KMS-11 (cell line): Measurements from ENCODE around the gene BORCS8.

Experiments
- H2AFZ ChIP-seq: fragments of 200-600 bp; sonication (generic); 2 replicates; pipeline ENCODE4 v1.6.1; 2016; ENCODE audit warnings: antibody characterized with exemption, mixed run types, low read depth
- H3K27ac ChIP-seq: fragments of 200-600 bp; sonication (generic); 2 replicates; pipeline ENCODE4 v1.6.1; 2016; ENCODE audit warnings: mild to moderate bottlenecking, mixed run types
- H3K27me3 ChIP-seq: fragments of 200-600 bp; sonication (generic); 2 replicates; pipeline ENCODE4 v1.6.1; 2017; ENCODE audit warnings: mild to moderate bottlenecking, low read depth, mixed run types, moderate library complexity; ENCODE audit not compliant: insufficient read depth
- H3K36me3 ChIP-seq: fragments of 200-600 bp; sonication (generic); 2 replicates; pipeline ENCODE4 v1.6.1; 2017; ENCODE audit warnings: mild to moderate bottlenecking, mixed run types; ENCODE audit not compliant: insufficient read depth
- H3K4me1 ChIP-seq: fragments of 200-600 bp; sonication (generic); 2 replicates; pipeline ENCODE4 v1.6.1; 2016; ENCODE audit warnings: mild to moderate bottlenecking, low read depth, mixed run types; ENCODE audit not compliant: poor library complexity, severe bottlenecking
- H3K4me2 ChIP-seq: fragments of 200-600 bp; sonication (generic); 2 replicates; pipeline ENCODE4 v1.7.0; 2016; ENCODE audit warnings: mild to moderate bottlenecking, mixed run types
- H3K4me3 ChIP-seq: fragments of 200-600 bp; sonication (generic); IDR thresholded peaks from 2 replicates; pipeline ENCODE4 v1.6.1; 2017; ENCODE audit warnings: low read depth, low read length, mixed read lengths; ENCODE audit not compliant: insufficient read depth
- H3K79me2 ChIP-seq: fragments of 200-600 bp; sonication (generic); 2 replicates; pipeline ENCODE4 v1.6.1; 2016; ENCODE audit warnings: low read depth, mixed run types; ENCODE audit not compliant: insufficient read depth
- H3K9ac ChIP-seq: fragments of 200-600 bp; sonication (generic); 2 replicates; pipeline ENCODE4 v1.6.1; 2016; ENCODE audit warnings: mild to moderate bottlenecking, mixed run types
- H4K20me1 ChIP-seq: fragments of 200-600 bp; sonication (generic); 2 replicates; pipeline ENCODE4 v1.6.1; 2016; ENCODE audit warnings: mild to moderate bottlenecking, mixed run types; ENCODE audit not compliant: insufficient read depth
- TF ChIP-seq, protein P1 (sequence below): fragments of 200-600 bp; sonication (generic); conservative IDR thresholded peaks from 2 replicates; pipeline ENCODE4 v1.6.1; 2017; ENCODE audit warnings: low read depth, mild to moderate bottlenecking, antibody characterized with exemption, low read length, moderate library complexity, mixed read lengths

The BORCS8 gene

DNA sequence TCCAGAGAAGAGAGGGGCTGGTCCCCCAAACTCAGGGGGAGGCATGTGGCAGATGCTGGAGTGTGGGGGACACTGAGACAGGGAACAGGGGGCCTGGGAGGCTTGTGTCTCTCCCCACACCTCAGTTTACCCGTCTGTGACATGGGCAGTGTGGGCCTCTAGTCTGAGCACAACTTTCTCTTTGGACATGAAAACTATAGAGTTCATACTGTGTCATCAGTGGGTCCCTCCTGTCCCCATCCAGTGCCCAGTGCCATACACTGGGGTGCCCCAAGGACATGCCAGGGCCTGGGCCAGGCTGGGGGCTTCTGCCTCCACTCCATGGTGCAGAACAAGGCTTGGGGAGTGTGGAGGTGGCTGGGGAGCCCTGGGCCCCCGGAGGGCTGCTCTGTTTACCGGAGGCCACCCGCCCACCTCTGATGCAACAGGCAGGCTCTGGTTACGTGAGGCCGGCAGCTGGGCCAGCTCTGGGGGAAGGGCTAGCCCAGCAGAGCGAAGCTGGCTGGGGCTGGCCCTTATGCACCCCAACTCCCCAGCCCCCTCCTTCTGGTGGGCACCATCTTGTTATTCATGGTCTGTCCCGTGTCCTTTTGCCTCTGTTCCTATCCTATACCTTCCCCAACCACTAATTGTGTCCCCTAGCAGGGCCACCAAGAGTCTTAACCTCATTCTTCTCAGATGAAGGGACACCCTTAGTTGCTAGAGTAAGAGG, 20.0 kb downstream of the BORCS8 start:
- no peak overlapping the region for H3K27ac ChIP-seq
- H3K9ac ChIP-seq = no peak overlapping the region
- TF ChIP-seq, protein P1, sequence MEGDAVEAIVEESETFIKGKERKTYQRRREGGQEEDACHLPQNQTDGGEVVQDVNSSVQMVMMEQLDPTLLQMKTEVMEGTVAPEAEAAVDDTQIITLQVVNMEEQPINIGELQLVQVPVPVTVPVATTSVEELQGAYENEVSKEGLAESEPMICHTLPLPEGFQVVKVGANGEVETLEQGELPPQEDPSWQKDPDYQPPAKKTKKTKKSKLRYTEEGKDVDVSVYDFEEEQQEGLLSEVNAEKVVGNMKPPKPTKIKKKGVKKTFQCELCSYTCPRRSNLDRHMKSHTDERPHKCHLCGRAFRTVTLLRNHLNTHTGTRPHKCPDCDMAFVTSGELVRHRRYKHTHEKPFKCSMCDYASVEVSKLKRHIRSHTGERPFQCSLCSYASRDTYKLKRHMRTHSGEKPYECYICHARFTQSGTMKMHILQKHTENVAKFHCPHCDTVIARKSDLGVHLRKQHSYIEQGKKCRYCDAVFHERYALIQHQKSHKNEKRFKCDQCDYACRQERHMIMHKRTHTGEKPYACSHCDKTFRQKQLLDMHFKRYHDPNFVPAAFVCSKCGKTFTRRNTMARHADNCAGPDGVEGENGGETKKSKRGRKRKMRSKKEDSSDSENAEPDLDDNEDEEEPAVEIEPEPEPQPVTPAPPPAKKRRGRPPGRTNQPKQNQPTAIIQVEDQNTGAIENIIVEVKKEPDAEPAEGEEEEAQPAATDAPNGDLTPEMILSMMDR = no peak
- H3K4me1 ChIP-seq = peaks cover 22% of the 10 kb centered on the region
- H3K4me3 ChIP-seq = no peak overlapping the region
- no peaks in the 10 kb centered on the region for H4K20me1 ChIP-seq
- no peak overlapping the region for H3K4me2 ChIP-seq
- H3K79me2 ChIP-seq = no peaks in the 10 kb centered on the region
- H3K27me3 ChIP-seq = no peaks in the 10 kb centered on the region
- H3K36me3 ChIP-seq = no peaks in the 10 kb centered on the region
- H2AFZ ChIP-seq = no peak overlapping the region

DNA sequence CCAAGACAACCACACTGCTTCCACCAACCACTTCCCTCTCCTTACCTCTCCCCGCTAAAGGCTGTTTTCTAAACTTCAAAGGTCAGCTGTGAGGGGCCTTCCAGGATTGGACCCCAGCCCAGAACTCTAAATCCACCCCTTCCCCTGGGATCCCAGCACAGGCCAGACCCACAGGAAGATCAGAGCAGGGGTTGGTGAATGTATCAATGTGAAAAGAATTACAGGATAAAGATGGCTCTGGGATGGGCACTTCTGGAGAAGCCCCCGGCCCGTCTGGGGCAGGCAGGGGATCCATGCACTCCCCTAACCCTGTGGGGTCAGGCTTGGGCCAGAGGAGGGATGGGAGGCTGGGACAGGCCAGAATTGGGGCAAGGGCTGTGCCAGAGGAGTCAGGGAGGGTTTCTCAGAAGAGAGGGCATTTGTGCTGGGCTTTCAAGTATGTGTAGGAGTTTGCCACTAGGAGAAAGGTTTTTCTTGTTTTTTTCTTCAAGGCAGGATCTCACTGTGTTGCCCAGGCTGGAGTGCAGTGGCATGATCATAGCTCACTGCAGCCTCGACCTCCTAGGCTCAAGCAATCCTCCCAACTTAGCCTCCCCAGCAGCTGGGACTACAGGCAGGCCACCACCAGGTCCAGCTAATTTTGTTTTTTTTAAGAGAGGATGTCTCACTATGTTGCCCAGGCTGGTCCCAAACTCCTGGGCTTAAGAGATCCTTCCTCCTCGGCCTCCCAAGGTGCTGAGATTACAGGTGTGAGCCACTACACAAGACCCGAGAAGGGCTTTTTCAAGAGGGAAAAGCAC, 20.9 kb downstream of the BORCS8 start:
- H3K36me3 ChIP-seq = no peaks in the 10 kb centered on the region
- no peak overlapping the region for H2AFZ ChIP-seq
- H4K20me1 ChIP-seq = no peaks in the 10 kb centered on the region
- peaks cover 22% of the 10 kb centered on the region for H3K4me1 ChIP-seq
- H3K4me2 ChIP-seq = no peak overlapping the region
- H3K9ac ChIP-seq = no peak overlapping the region
- H3K4me3 ChIP-seq = no peak overlapping the region
- TF ChIP-seq, protein P1 = no peak
- no peak overlapping the region for H3K27ac ChIP-seq
- H3K79me2 ChIP-seq = no peaks in the 10 kb centered on the region
- H3K27me3 ChIP-seq = no peaks in the 10 kb centered on the region

DNA sequence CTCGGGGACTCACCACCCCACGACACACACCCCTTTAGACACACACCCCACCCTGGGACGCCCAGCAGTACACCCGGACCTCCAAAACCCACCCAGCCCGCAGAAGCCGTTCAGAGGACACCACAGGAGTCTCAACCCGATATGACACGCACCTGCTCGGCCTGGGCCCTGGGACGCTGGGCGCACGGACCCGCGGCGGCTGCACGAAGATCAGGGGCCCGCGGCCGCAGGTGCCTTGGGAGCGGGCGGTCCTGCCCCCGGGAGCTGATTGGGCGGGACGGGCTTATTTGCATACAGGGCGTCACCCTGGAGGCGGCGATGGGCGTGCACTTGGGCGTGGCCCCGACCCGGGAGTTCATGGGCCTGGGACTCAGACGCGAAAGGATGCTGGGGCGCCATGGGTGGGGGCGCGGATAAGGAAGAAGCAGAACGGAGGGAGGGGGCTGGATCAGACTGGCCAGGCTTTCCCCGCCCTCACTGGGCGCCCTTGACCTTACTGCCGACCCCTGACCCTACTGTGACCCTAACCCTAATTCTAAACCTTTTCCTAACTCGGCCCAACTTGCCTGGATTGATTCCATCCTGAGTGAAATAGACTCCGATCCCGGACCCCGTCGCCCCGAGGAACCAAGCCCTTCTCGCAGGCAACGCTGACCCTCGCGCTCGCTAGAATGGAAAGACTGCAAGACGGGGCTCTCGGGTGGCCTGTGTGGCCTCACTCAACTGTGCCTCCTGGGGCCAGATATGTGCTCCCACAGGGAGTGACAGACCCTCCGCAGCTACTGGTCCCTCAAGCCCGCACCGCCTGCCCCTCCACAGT, 21.7 kb downstream of the BORCS8 start, which contains the start of gene MEF2B:
MEF2B (minus strand) TSS at position 211 of the 820 bp plus-strand sequence. CDS start 19,528 bp downstream, outside the sequence.
- Histone ChIP-seq H3K4me2 (peak within 1 kb of the TSS; percentile 29), H3K9ac (no peak within 1 kb of the TSS), H3K4me3 (no peak within 1 kb of the TSS), H3K4me1 (peaks cover 21% of the 10 kb centered on the region), H3K27ac (no peak within 1 kb of the TSS), H3K36me3 (no peaks in the 10 kb centered on the region), H2AFZ (no peak within 1 kb of the TSS), H4K20me1 (no peaks in the 10 kb centered on the region), H3K27me3 (no peaks in the 10 kb centered on the region), H3K79me2 (no peaks in the 10 kb centered on the region)
- TF ChIP-seq, protein P1 = no peak

DNA sequence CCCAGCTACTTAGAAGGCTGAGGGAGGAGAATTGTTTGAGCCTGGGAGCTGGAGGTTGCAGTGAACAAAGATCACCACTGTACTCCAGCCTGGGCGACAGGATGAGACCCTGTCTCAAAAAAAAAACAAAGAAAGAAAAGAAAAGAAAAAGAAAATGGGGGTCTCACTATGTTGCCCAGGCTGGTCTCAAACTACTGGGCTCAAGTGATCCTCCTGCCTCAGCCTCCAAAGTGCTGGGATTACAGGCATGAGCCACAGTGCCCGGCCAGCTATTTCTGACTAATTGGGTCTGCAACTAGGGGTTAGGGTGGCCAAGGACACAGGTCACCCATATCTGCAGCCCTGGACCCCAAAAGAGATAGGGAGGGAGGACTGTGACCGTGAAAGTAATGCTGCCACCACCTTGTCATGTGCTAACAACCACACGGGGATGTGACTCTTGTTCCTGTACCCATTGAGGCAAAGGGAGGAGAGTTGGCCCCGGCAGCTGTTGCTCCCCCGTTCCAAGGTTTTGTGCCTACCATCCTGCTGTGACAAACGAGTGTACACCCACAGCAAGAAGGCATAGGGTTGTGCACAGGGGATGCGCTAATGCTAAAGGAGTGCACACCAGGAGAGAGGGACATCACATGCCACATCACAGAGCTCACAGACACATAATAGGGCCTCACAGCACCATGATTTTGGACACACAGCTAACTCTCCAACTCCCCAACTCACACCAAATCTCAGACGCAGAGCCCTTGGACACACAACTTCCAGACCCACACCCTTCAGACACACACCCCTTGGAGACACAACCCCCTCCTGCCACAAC, 22.5 kb downstream of the BORCS8 start:
- Histone ChIP-seq H3K4me3 (no peak overlapping the region), H4K20me1 (no peaks in the 10 kb centered on the region), H3K9ac (no peak overlapping the region), H2AFZ (no peak overlapping the region), H3K27ac (no peak overlapping the region), H3K79me2 (no peaks in the 10 kb centered on the region), H3K27me3 (no peaks in the 10 kb centered on the region), H3K4me2 (peak overlapping the region; percentile 29), H3K36me3 (no peaks in the 10 kb centered on the region), H3K4me1 (peaks cover 14% of the 10 kb centered on the region)
- TF ChIP-seq, protein P1 = no peak
